K562 (cell line): Measurements from ENCODE around the gene MAB21L2. TPM values are rescaled to one million over a fixed set of nuclear protein-coding genes. Genes with fewer than 3 reads are reported as not detected.
A peak's percentile ranks its signal among the peaks of the same experiment; 100 is the strongest.

Source experiments
- ARID1B ChIP-seq: fragments of 450-650 bp; IDR thresholded peaks from 2 replicates; pipeline ENCODE4 v1.6.1; 2016; ENCODE audit warnings: antibody characterized with exemption, mild to moderate bottlenecking, inconsistent platforms
- CHCHD3 ChIP-seq: fragments of 250-450 bp; sonication (Bioruptor Pico); IDR thresholded peaks from 2 replicates; pipeline ENCODE4 v2.1.2; 2022; ENCODE audit warnings: mild to moderate bottlenecking
- CXXC5 ChIP-seq: fragments of 250-450 bp; sonication (Bioruptor Pico); IDR thresholded peaks from 2 replicates; pipeline ENCODE4 v1.8.0; 2022; ENCODE audit warnings: inconsistent platforms, mild to moderate bottlenecking, moderate library complexity
- DPF2 ChIP-seq: fragments of 450-650 bp; IDR thresholded peaks from 2 replicates; pipeline ENCODE4 v1.6.1; 2016
- EHMT2 ChIP-seq: fragments of 450-650 bp; IDR thresholded peaks from 2 replicates; pipeline ENCODE4 v1.6.1; 2018; ENCODE audit warnings: antibody characterized with exemption
- KAT7 ChIP-seq: sonication (generic); formaldehyde crosslinking; IDR thresholded peaks from 2 replicates; pipeline ENCODE4 v1.8.0; 2022; ENCODE audit warnings: missing genetic modification reagents, mild to moderate bottlenecking, borderline replicate concordance
- MCM5 ChIP-seq: fragments of 450-650 bp; IDR thresholded peaks from 2 replicates; pipeline ENCODE4 v1.6.1; 2016; ENCODE audit warnings: low read depth
- NEUROD1 ChIP-seq: fragments of 150-350 bp; IDR thresholded peaks from 2 replicates; pipeline ENCODE4 v1.6.1; 2014; ENCODE audit warnings: borderline replicate concordance, low read length, low read depth; ENCODE audit not compliant: partially characterized antibody
- PATZ1 ChIP-seq: fragments of 250-450 bp; sonication (Bioruptor Pico); IDR thresholded peaks from 2 replicates; pipeline ENCODE4 v1.5.0; 2020; ENCODE audit warnings: mild to moderate bottlenecking, borderline replicate concordance
- PTTG1 ChIP-seq: fragments of 450-650 bp; IDR thresholded peaks from 2 replicates; pipeline ENCODE4 v1.6.1; 2016; ENCODE audit warnings: low read depth, mild to moderate bottlenecking, missing genetic modification characterization, missing compliant biosample characterization
- SMARCA4 ChIP-seq: fragments of 450-650 bp; IDR thresholded peaks from 2 replicates; pipeline ENCODE4 v1.6.1; 2016
- ZEB2 ChIP-seq: fragments of 450-650 bp; IDR thresholded peaks from 2 replicates; pipeline ENCODE4 v1.6.1; 2016
- ZNF592 ChIP-seq: fragments of 450-650 bp; IDR thresholded peaks from 2 replicates; pipeline ENCODE4 v1.6.1; 2017; ENCODE audit warnings: antibody characterized with exemption, mild to moderate bottlenecking
- ZNF766 ChIP-seq: fragments of 200-800 bp; sonication (Bioruptor generic); conservative IDR thresholded peaks from 2 replicates; pipeline ENCODE4 v1.6.1; 2016; ENCODE audit warnings: missing genetic modification characterization, missing compliant biosample characterization
- polyA plus RNA-seq, 8 experiments: library from polyadenylated mRNA; depleted of rRNA in 4 of 8; stranded (reverse) in 5 of 8; unstranded in 3 of 8; fragments of >200 nt; fragmentation: Nextera tagmentation in 2 of 8; fragmentation: Illumina TruSeq in 1 of 8; extraction: Ambion mirVana in 2 of 8; extraction: Trizol in 1 of 8; gene quantifications; 2 replicates each; pipeline versions ENCODE4 v1.2.1 to v1.2.3, GENCODE V29; 2011 to 2014; ENCODE audit warnings: inconsistent platforms in 1 of 8, missing spikeins in 1 of 8
- total RNA-seq, 7 experiments: library from RNA; depleted of rRNA in 6 of 7; stranded (reverse); fragments of >200 nt in 6 of 7; fragmentation: Illumina TruSeq in 2 of 7; extraction: Trizol in 2 of 7; gene quantifications; 2 replicates each; pipeline versions ENCODE4 v1.2.1 to v1.2.3, GENCODE V29; 2011 to 2021; ENCODE audit warnings: low replicate concordance in 1 of 7

MAB21L2 gene
- total and polyA plus RNA-seq, 9 of the 15 experiments (the other 6 are each of a cell fraction or from before 2014, with no cell fraction given): not detected

GRCh38 chr4:150540959-150541360, 41.0 kb upstream of the MAB21L2 start (continued):
- TF ChIP-seq ZNF592 (peak; percentile 65), ZNF766 (CRISPR knock-in tag) (0 out of 2 replicates have a peak, but pooled peaks have one; percentile 52), ARID1B (peak; percentile 68), CXXC5 (CRISPR knock-in tag) (no peak), EHMT2 (0 out of 2 replicates have a peak, but pooled peaks have one; percentile 34), PATZ1 (no peak), ZEB2 (no peak; the same call in 1 of the 2 replicates), DPF2 (peak; percentile 52; the same call in 1 of the 2 replicates), KAT7 (CRISPR knock-in tag) (no peak), CHCHD3 (no peak), NEUROD1 (no peak), SMARCA4 (peak; percentile 62; the same call in 1 of the 2 replicates), MCM5 (no peak), PTTG1 (no peak)
